Endometrial microvascular endothelial cells (primary cell): Measurements from ENCODE around the gene A2ML1. TPM values are rescaled to one million over a fixed set of nuclear protein-coding genes. Genes with fewer than 3 reads are reported as not detected.
"Not testable (repeated sequence)": the region's sequence is repeated elsewhere in the genome, so short reads cannot be mapped to it uniquely, and the experiment has no call there.

Experiments
- in situ Hi-C: cut with HindIII; loops from 2 replicates; pipeline ENCODE4 v1.10.0; 2017; ENCODE audit warnings: low sequenced_read_pairs, low pct_unique_long_range_greater_than_20kb; ENCODE audit errors: inconsistent ontology term
- total RNA-seq: library from RNA; depleted of rRNA; stranded (reverse); fragments of >200 nt; gene quantifications from one replicate; pipeline ENCODE4 v1.2.3, GENCODE V29; 2015; ENCODE audit errors: inconsistent ontology term

The A2ML1 gene
- total RNA-seq, 1 donor from 2014 or later, result not detected

- in situ Hi-C loops, result no loop called here
Observed at GRCh38 chr12:8840938-8841633, 18.7 kb downstream of the A2ML1 start.

- in situ Hi-C loops, result no loop called here
Observed at GRCh38 chr12:8841778-8842177, 19.4 kb downstream of the A2ML1 start.

- in situ Hi-C loops, result no loop called here
Observed at GRCh38 chr12:8844665-8845064, 22.2 kb downstream of the A2ML1 start.

GRCh38 chr12:8846305-8846704, 23.9 kb downstream of the A2ML1 start:
- in situ Hi-C loops, result no loop called here

GRCh38 chr12:8847435-8847834, 25.0 kb downstream of the A2ML1 start:
- in situ Hi-C loops, result no loop called here

GRCh38 chr12:8849876-8850275, 27.5 kb downstream of the A2ML1 start:
- in situ Hi-C loops, result no loop called here

GRCh38 chr12:8852119-8852518, 29.7 kb downstream of the A2ML1 start:
- in situ Hi-C loops, result no loop called here

GRCh38 chr12:8855891-8856290, 33.5 kb downstream of the A2ML1 start:
- in situ Hi-C loops, result no loop called here

GRCh38 chr12:8859448-8859847, 37.0 kb downstream of the A2ML1 start:
- in situ Hi-C loops, result not testable (repeated sequence)

GRCh38 chr12:8860165-8860961, 37.9 kb downstream of the A2ML1 start:
- in situ Hi-C loops, result no loop called here

- in situ Hi-C loops, result no loop called here
Observed at GRCh38 chr12:8866429-8866828, 44.0 kb downstream of the A2ML1 start.

GRCh38 chr12:8867009-8867408, 44.6 kb downstream of the A2ML1 start:
- in situ Hi-C loops, result no loop called here

GRCh38 chr12:8867786-8868185, 45.4 kb downstream of the A2ML1 start:
- in situ Hi-C loops, result no loop called here

- in situ Hi-C loops, result no loop called here
Observed at GRCh38 chr12:8870586-8870985, 48.2 kb downstream of the A2ML1 start.

- in situ Hi-C loops, result no loop called here
Observed at GRCh38 chr12:8871068-8871467, 48.6 kb downstream of the A2ML1 start.

- in situ Hi-C loops, result no loop called here
Observed at GRCh38 chr12:8876887-8877286, 54.5 kb downstream of the A2ML1 start.

- in situ Hi-C loops, result no loop called here
Observed at GRCh38 chr12:8886502-8887284, 64.3 kb downstream of the A2ML1 start.

GRCh38 chr12:8887285-8887715, 64.9 kb downstream of the A2ML1 start:
- in situ Hi-C loops, result no loop called here

- in situ Hi-C loops, result no loop called here
Observed at GRCh38 chr12:8890313-8891085, 68.1 kb downstream of the A2ML1 start.
